Activated T-cell treated with anti-CD3 and anti-CD28 coated beads, Interleukin-2, amount 50 U/mL, for 48 hours (primary cell): Measurements from ENCODE around the gene ZNF398.
A peak's percentile ranks its signal among the peaks of the same experiment; 100 is the strongest.
"Not testable (repeated sequence)": the region's sequence is repeated elsewhere in the genome, so short reads cannot be mapped to it uniquely, and the experiment has no call there.

Experiments used
- DNase-seq, 2 experiments: peaks; one replicate each; pipeline ENCODE4 v3.0.0-alpha.2; 2020

The ZNF398 gene

GRCh38 chr7:149147072-149147751 lies at the start of gene ZNF398:
Gene ZNF398, plus strand, starts transcription at chr7:149147453. Its CDS starts 290 bp downstream, at chr7:149147743.
- DNase-seq = peak; percentile 88 to 90

- no peak for DNase-seq
These were observed 48.2 kb upstream of the ZNF398 start for GRCh38 chr7:149099058-149099457.

DNA sequence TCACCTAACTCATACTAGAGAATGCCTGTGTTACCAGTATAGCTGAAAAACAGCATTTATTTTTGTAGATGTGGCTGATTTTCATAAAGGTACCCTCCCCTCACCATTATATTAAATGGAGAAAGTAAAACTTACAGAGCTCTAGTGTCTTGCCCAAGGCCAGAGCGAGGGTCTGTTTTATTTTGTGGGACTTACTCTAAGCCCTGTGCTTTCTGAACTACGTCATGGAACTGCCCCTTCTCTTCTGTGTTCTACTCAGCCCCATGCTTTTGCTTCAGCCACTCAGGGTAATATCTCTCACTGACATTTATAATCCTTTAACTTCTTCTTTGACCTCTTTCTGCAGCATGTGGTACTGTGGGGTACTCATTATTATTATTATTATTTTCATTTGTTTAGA lies 46.4 kb upstream of the ZNF398 start:
- DNase-seq = no peak

DNA sequence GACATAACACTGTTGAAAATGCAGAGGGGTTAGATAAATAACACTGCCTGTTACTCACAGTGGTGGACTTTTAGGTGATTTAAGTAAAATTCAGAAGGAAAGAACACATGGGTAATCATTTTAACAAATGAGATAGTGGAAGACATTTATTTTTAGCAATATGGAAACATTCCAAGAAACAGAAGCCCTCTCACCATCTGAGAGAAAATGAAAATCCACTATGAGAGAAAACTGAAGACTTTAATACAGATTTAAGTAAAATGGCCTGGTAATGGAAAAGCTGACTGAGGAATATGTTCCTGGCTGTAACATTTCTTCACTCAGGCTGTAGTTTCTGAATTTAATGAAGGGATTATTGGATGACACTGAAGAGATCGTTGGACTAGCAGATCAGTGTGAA lies 44.6 kb upstream of the ZNF398 start:
- no peak for DNase-seq

DNA sequence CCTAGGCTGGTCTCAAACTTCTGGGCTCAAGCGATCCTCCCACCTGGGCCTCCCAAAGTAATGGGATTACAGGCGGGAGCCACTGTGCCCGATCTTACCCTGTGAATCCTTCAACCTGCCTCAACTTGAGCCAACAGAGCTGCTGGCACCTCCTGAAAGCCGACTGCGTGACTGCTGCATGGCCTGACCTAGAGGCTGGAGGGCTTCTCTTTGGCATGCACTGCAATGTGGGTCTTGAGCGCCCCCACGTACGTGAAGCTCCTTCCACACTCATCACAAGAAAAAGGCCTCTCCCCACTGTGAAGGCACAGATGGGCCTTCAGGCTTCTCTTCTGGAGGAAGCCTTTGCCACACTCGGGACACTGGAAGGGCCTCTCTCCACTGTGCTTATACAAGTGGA lies 43.8 kb upstream of the ZNF398 start:
- no peak for DNase-seq

DNA sequence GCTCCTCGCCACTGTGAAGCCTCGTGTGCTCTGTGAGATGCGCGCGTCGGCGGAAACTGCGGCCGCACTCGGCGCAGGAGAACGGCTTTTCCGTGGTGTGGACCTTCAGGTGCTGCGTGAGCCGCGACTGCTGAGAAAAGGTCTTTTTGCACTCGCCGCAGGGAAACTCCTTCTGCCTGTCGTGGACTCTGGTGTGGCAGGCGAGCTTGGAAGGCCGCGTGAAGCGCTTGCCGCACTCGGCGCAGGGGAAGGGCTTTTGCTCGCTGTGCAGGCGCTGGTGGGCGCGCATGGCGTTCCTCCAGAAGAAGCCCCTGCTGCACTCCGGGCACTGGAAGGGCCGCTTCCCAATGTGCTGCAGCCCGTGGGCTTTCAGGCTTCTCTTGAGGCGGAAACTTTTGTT lies 43.0 kb upstream of the ZNF398 start:
- no peak for DNase-seq

DNA sequence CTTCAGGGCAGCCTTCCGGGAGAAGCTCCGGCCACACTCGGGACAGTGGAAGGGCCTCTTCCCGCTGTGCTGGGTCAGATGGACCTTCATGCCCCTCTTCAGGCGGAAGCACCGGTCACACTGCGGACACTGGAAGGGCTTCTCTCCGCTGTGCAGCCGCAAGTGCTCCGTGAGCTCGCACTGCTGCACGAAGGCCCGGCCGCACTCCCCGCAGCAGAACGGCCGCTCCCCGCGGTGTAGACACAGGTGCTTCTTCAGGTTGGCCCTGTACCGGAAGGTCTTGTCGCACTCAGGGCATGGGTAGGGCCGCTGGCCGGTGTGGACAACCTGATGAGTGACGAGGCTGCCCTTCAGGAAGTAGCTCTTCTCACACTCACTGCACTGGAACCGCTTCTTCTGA lies 42.5 kb upstream of the ZNF398 start:
- no peak for DNase-seq

DNA sequence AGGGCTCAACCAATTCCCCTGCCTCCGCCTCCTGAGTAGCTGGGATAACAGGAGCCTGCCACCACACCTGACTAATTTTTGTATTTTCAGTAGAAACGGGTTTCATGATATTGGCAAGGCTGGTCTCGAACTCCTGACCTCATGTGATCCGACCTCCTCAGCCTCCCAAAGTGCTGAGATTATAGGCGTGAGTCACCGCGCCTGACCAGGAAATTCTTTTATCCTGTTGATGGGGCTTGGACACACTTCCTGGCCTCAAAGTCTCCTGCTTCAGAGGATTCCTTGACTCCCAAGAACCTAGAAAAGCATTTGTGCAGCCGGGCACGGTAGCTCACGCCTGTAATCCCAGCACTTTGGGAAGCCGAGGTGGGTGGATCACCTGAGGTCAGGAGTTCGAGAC lies 37.3 kb upstream of the ZNF398 start:
- DNase-seq = no peak

- DNase-seq = no peak
These were observed 21.9 kb upstream of the ZNF398 start for GRCh38 chr7:149125189-149125862.

- DNase-seq = peak; percentile 96 to 98
These were observed 21.2 kb upstream of the ZNF398 start, which contains the start of gene ZNF425 for GRCh38 chr7:149125863-149126661. Gene ZNF425, minus strand, starts transcription at chr7:149126324. Its CDS starts 111 bp downstream, at chr7:149126213.

DNA sequence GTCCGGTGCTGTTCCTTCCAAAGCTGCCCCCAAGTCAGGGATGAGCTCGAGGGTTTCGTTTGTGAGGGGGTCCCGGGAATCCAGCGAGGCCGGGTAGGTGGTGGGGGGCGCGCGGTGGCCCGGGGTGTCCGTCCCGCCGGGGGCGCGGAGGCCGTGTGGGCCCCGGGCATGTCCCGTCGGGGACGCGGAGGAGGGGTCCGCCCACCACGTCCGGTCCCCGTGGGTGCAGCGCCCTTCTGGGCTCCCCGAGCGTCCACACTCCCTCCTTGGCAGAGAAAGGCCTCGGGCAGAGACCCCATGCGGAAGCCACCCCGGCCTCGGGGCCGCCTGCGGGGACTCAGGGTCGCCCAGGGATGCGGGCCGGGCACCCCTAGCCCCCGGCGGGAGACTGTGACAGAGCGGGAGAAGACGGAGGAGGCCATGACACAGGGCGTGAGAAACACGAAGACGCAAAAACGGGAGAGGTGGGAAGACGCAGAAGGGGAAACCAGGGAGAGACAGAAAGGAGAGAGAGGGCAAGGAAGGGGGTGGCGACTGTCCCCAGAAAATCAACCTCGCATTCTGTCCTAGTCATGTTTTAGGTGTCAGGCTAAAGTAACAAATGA lies 20.5 kb upstream of the ZNF398 start:
- peak; percentile 87 for DNase-seq

GRCh38 chr7:149130572-149131198 lies 16.6 kb upstream of the ZNF398 start:
- DNase-seq = no peak

GRCh38 chr7:149133028-149133710 lies 14.1 kb upstream of the ZNF398 start:
- no peak for DNase-seq

DNA sequence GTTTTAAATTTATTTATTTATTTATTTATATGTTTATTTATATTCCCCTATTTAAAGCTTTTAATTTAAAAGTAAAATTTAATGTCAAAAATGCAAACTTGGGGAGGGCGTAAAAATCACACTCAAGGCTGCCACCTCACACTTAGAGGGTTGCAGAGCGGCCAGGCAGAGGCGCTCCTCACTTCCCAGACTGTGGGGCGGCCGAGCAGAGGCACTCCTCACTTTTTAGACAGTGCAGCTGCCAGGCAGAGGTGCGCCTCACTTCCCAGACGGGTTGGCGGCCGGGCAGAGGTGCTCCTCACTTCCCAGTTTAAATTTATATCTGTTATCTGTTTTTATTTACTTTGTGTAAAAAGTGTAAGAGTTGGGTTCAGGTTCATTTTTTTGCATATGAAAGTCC lies 11.1 kb upstream of the ZNF398 start:
- DNase-seq = no peak

DNA sequence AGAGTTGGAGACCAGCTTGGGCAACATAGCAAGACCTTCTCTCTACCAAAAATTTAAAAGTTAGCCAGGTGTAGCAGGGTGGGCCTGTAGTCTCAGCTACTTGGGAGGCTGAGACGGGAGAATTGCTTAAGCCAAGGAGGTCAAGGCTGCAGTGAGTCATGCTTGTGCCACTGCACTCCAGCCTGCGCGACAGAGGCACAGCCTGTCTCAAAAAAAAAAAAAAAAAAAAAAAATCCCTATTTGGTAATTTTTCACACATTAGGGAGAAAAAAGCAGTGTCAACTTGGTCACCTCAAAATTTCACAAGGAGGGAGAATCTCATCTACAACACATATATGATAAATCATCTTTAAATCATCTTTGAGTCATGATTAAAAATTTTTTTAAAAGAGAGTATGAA lies 6.4 kb upstream of the ZNF398 start:
- no peak for DNase-seq

DNA sequence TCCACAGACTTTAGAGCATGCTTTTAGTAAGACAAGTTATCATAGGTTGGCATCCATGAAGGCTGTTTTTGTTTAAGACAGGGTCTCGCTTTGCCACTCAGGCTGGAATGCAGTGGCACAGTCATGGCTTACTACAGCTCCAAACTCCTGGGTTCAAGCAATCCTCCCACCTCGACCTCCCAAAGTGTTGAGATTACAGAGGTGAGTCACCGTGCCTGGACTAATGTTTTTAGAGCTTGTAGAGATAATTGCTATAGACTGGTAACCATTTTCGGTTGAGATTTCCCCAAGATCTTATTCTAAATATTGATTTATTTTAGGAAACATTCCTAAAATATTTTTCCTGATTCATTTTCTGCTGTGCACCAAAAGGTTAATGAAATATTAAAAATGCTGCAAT lies 5.4 kb upstream of the ZNF398 start:
- DNase-seq = no peak

DNA sequence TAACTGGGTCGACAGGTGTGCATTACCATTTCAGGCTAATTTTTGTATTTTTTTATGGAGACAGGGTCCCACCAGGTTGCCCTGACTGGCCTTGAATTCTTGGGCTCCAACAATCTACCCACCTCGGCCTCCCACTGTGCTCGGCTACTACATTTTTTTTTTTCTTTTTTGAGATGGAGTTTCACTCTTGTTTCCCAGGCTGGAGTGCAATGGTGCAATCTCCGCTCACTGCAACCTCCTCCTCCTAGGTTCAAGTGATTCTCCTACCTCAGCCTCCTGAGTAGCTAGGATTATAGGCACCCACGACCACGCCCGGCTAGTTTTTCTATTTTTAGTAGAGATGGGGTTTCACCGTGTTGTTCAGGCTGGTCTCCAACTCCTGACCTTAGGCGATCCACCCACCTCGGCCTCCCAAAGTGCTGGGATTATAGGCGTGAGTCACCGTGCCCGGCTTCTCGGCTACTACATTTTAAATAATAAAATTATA lies 2.8 kb upstream of the ZNF398 start:
- DNase-seq = not testable (repeated sequence)

GRCh38 chr7:149145031-149145845 lies 2.0 kb upstream of the ZNF398 start:
- DNase-seq = no peak

DNA sequence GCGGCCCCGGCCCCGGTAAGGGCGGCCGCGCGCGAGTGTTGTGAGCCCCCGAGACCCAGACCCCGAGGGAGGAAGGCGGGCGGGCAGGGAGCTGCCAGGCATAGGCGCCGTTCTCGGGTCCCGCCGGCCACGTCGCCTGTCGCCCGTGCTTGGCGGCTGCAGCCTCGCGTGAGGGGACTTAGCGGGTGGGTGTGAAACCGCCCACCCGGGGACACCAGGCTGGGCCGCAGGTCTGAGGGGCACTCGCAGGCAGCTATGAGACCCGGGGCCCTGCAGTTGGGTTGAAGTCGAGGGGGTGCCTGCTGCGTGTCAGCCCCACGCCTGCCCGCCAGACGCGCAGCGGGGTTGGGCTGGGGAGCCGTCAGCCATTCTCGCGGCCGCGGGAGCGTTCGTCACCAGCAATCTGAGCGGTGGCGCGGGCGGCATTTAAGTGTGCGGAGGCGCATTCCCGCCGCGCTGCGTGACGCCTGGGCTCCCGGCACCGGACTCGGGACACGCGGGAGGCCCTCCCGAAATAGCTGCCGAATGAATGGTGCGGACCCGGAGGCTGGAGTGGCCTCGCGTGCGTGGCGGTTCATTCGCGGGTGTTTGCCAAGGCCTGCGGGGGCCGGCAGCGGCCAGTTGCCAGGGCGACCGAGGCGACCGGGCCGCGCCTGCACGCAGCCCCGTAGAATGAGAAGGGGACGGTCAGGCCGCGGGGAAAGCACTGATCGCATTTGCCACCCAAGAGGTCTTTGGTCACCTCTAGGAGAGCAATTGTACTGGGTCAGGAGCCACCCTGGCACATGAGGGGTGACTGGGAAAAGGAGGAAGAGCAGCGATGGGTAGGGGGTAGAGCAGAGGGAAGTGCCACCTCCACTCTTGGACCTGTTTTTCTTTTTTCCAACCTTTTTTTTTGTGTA lies 750 bp downstream of the ZNF398 start:
- DNase-seq = peak; percentile 74 to 77

DNA sequence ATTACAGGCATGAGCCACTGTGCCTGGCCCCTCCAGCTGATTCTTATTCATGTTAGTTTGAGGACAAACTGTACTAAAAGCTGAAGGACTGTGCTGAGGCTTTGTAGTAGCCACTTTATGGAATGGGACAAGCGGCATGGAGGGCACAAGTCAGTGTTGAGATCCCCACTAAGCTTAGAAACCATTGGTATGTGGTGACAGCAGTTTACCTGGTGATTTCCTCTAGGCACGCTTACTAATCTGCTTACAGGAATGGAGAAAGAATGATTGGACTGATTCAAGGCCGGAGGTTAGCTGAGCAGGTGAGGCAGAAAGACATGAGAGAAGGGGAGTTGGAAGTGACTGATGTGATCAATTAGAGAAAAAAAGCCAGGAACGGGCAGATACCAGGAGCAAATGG lies 3.7 kb downstream of the ZNF398 start:
- no peak for DNase-seq
